ENCODE measurements around the gene PARD3B. TPM values are rescaled to one million over a fixed set of nuclear protein-coding genes. Genes with fewer than 3 reads are reported as not detected.

PARD3B gene
- total and polyA plus RNA-seq, 2 experiments from 2014 or later: 3.5 to 4.4 TPM

DNA sequence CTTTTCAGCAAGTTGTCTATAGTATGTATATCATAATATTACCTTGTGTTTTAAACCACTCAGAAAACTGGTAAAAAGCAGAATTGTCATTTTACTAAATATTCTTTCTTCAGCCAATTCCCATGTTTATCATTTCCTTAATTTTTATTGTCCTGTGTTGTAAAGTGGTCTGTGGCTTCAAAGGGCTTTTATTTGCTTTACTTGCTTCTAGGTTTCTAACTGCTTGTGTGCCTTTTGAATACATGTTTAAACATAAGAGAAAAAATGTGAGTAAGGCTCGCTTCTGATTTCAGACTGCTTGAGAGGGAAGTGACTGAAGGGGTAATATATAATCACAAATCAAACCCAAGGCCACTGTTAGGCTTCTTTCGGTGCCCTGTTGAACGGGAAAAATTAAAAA is 729.5 kb downstream of the PARD3B start (continued):
- TF ChIP-seq, protein P1, sequence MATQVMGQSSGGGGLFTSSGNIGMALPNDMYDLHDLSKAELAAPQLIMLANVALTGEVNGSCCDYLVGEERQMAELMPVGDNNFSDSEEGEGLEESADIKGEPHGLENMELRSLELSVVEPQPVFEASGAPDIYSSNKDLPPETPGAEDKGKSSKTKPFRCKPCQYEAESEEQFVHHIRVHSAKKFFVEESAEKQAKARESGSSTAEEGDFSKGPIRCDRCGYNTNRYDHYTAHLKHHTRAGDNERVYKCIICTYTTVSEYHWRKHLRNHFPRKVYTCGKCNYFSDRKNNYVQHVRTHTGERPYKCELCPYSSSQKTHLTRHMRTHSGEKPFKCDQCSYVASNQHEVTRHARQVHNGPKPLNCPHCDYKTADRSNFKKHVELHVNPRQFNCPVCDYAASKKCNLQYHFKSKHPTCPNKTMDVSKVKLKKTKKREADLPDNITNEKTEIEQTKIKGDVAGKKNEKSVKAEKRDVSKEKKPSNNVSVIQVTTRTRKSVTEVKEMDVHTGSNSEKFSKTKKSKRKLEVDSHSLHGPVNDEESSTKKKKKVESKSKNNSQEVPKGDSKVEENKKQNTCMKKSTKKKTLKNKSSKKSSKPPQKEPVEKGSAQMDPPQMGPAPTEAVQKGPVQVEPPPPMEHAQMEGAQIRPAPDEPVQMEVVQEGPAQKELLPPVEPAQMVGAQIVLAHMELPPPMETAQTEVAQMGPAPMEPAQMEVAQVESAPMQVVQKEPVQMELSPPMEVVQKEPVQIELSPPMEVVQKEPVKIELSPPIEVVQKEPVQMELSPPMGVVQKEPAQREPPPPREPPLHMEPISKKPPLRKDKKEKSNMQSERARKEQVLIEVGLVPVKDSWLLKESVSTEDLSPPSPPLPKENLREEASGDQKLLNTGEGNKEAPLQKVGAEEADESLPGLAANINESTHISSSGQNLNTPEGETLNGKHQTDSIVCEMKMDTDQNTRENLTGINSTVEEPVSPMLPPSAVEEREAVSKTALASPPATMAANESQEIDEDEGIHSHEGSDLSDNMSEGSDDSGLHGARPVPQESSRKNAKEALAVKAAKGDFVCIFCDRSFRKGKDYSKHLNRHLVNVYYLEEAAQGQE (IDR thresholded peaks at IDR 0.05; ENCODE audit: unreplicated experiment): no peak
- no peak for TF ChIP-seq ZNF114 (CRISPR knock-in tag; IDR thresholded peaks at IDR 0.05)
- no peak for TF ChIP-seq STAT1 (IDR thresholded peaks at IDR 0.05; ENCODE audit: unreplicated experiment)
- no peak for TF ChIP-seq JUNB (IDR thresholded peaks at IDR 0.05; ENCODE audit: unreplicated experiment)
- no peak for TF ChIP-seq ZNF331 (CRISPR knock-in tag; IDR thresholded peaks at IDR 0.05; ENCODE audit: low read depth)
- TF ChIP-seq, protein P2, sequence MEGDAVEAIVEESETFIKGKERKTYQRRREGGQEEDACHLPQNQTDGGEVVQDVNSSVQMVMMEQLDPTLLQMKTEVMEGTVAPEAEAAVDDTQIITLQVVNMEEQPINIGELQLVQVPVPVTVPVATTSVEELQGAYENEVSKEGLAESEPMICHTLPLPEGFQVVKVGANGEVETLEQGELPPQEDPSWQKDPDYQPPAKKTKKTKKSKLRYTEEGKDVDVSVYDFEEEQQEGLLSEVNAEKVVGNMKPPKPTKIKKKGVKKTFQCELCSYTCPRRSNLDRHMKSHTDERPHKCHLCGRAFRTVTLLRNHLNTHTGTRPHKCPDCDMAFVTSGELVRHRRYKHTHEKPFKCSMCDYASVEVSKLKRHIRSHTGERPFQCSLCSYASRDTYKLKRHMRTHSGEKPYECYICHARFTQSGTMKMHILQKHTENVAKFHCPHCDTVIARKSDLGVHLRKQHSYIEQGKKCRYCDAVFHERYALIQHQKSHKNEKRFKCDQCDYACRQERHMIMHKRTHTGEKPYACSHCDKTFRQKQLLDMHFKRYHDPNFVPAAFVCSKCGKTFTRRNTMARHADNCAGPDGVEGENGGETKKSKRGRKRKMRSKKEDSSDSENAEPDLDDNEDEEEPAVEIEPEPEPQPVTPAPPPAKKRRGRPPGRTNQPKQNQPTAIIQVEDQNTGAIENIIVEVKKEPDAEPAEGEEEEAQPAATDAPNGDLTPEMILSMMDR (conservative IDR thresholded peaks at IDR 0.05; ENCODE audit: low read depth in 2 of 2): no peak
- TF ChIP-seq CREB1 (CRISPR knock-in tag; IDR thresholded peaks at IDR 0.05; ENCODE audit: low read depth): no peak

DNA sequence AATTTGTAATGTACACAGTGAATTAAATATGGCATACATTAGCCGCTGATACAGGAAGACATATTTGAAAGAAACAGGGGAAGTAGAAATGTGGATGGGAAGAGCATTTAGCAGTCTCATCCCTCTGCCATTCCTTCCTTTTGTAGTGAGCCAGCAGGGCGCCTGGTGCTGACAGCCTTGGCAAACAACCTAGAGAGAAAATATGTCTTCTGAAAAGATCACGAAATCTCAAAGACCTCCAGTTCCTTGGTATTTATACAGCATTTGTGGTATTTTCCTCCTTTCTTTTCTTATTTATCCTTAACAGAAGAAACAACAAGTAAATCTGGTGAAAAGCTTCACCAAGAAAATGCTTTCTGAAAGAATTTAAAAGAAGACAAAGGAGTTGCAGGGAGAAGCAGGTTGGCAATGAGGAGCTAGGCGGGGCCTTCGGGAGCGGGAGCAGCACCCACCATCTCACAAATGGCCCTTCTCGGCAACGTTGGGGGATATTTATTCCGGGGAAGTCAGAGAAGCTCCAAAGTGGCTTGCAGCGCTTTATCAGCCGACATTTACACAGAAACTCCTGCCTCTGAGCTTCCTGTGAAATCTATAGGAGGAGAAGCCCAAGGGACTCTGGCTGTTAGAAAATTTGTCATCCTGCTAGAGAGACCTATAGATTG is 731.0 kb downstream of the PARD3B start:
- DNase-seq (ENCODE audit: low spot score) (peak; percentile 83), ATAC-seq (peak; percentile 86)
- Histone ChIP-seq H3K27ac (ENCODE audit: low read depth) (peak overlapping the region; percentile 80), H3K27me3 (ENCODE audit: insufficient read depth) (no peaks in the 10 kb centered on the region), H3F3A (replicated peaks; ENCODE audit: low read depth) (no peaks in the 10 kb centered on the region; the same call in 1 of the 2 replicates), H3K36me3 (ENCODE audit: insufficient read depth) (no peaks in the 10 kb centered on the region), H3K9me2 (ENCODE audit: insufficient read depth) (0 out of 2 replicates have a peak, but pooled peaks cover 4% of the 10 kb centered on the region), H3K4me1 (ENCODE audit: insufficient read depth) (peaks cover 40% of the 10 kb centered on the region), H2AFZ (no peak overlapping the region), H3K4me3 (no peak overlapping the region), H3K79me2 (replicated peaks; ENCODE audit: insufficient read depth) (no peaks in the 10 kb centered on the region), H3K4me2 (peak overlapping the region; percentile 48), H4K20me1 (replicated peaks; ENCODE audit: insufficient read depth) (no peaks in the 10 kb centered on the region)
- Mint-ChIP-seq H3K4me3 (no peak overlapping the region), H3K27ac (peak overlapping the region; percentile 95), H3K27me3 (ENCODE audit: insufficient read depth, low read depth, poor library complexity) (no peaks in the 10 kb centered on the region), H3K36me3 (ENCODE audit: low read depth) (peaks cover 15% of the 10 kb centered on the region; the same call in 2 of the 3 replicates), H3K9me3 (no peaks in the 10 kb centered on the region; the same call in 2 of the 3 replicates), H3K4me1 (peaks cover 40% of the 10 kb centered on the region)
- TF ChIP-seq EZH2 (IDR thresholded peaks at IDR 0.05; ENCODE audit: low read depth, unreplicated experiment): no peak
- TF ChIP-seq ZNF462 (CRISPR knock-in tag; IDR thresholded peaks at IDR 0.05): no peak
- no peak for TF ChIP-seq NANOG (IDR thresholded peaks at IDR 0.05; ENCODE audit: borderline replicate concordance)
- no peak for TF ChIP-seq ZNF114 (CRISPR knock-in tag; IDR thresholded peaks at IDR 0.05)
- TF ChIP-seq STAT1 (IDR thresholded peaks at IDR 0.05; ENCODE audit: unreplicated experiment): no peak
- no peak for TF ChIP-seq CREB1 (CRISPR knock-in tag; IDR thresholded peaks at IDR 0.05; ENCODE audit: low read depth)
- TF ChIP-seq POLR2AphosphoS5 (IDR thresholded peaks at IDR 0.05; ENCODE audit: low read depth): no peak
- no peak for TF ChIP-seq ETS1 (IDR thresholded peaks at IDR 0.05)
